ENCODE measurements around the gene AFAP1.

The AFAP1 gene

DNA sequence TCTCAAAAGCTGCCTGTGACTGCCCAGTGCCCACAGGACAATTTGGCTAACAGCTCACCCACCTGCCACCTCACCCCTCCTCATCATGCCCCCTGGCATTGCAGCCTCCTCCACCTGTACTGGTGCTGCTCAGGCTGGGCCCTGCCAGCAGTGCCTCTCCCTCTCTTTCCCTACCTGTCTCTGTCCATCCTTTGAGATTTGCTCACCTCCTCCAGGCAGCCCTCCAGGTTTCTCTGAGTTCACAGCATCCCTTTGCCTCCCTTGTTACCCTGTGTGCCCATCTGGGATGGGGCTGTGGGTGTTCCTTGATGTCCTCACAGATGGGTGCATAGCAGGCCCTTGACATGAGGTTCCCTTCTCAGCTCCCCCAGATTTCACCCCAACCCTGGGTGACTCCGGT lies 224.9 kb downstream of the AFAP1 start:
- TF ChIP-seq, protein P1, sequence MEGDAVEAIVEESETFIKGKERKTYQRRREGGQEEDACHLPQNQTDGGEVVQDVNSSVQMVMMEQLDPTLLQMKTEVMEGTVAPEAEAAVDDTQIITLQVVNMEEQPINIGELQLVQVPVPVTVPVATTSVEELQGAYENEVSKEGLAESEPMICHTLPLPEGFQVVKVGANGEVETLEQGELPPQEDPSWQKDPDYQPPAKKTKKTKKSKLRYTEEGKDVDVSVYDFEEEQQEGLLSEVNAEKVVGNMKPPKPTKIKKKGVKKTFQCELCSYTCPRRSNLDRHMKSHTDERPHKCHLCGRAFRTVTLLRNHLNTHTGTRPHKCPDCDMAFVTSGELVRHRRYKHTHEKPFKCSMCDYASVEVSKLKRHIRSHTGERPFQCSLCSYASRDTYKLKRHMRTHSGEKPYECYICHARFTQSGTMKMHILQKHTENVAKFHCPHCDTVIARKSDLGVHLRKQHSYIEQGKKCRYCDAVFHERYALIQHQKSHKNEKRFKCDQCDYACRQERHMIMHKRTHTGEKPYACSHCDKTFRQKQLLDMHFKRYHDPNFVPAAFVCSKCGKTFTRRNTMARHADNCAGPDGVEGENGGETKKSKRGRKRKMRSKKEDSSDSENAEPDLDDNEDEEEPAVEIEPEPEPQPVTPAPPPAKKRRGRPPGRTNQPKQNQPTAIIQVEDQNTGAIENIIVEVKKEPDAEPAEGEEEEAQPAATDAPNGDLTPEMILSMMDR (IDR thresholded peaks at IDR 0.05) = no peak
- Histone ChIP-seq H3K79me2 (no peaks in the 10 kb centered on the region), H2AFZ (no peak overlapping the region), H3K4me3 (ENCODE audit: low read depth, low read length) (no peak overlapping the region), H3K4me1 (no peaks in the 10 kb centered on the region), H3K36me3 (ENCODE audit: control insufficient read depth, insufficient read depth, low read length) (no peaks in the 10 kb centered on the region), H3K9me3 (ENCODE audit: control insufficient read depth, low read length) (no peaks in the 10 kb centered on the region), H3K9ac (no peak overlapping the region), H3K27ac (no peak overlapping the region), H3K4me2 (ENCODE audit: low read length) (no peak overlapping the region), H3K27me3 (ENCODE audit: control insufficient read depth, insufficient read depth, low read length) (peaks cover 4% of the 10 kb centered on the region)

DNA sequence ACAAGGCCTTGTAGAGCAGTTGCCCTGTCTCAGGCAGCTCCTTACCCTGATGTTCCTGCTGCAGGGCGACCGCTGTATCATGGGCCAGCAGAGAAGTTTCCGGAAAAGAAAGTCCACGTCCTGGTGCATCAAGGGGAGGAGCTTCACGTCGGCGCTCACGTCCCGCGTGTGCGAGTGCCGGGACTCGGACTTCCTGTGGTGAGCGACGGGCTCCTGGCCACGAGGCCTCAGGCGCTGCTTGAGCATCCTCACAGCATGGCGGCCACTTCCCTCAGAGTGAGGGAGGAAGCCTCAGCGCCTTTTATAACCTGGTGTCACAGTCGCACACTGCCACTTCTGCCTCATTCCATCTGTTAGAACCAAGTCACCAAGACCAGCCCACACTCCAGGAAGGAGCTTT lies 225.5 kb downstream of the AFAP1 start:
- peaks cover under 1% of the 10 kb centered on the region for H3K27me3 ChIP-seq (ENCODE audit: control insufficient read depth, insufficient read depth, low read length)
- H3K79me2 ChIP-seq = no peaks in the 10 kb centered on the region
- no peak overlapping the region for H3K4me3 ChIP-seq (ENCODE audit: low read depth, low read length)
- no peak overlapping the region for H2AFZ ChIP-seq
- H3K4me1 ChIP-seq = no peaks in the 10 kb centered on the region
- H3K4me2 ChIP-seq (ENCODE audit: low read length) = no peak overlapping the region
- no peaks in the 10 kb centered on the region for H3K9me3 ChIP-seq (ENCODE audit: control insufficient read depth, low read length)
- no peak overlapping the region for H3K27ac ChIP-seq
- no peak overlapping the region for H3K9ac ChIP-seq
- TF ChIP-seq, protein P1 (IDR thresholded peaks at IDR 0.05) = no peak
- no peaks in the 10 kb centered on the region for H3K36me3 ChIP-seq (ENCODE audit: control insufficient read depth, insufficient read depth, low read length)

DNA sequence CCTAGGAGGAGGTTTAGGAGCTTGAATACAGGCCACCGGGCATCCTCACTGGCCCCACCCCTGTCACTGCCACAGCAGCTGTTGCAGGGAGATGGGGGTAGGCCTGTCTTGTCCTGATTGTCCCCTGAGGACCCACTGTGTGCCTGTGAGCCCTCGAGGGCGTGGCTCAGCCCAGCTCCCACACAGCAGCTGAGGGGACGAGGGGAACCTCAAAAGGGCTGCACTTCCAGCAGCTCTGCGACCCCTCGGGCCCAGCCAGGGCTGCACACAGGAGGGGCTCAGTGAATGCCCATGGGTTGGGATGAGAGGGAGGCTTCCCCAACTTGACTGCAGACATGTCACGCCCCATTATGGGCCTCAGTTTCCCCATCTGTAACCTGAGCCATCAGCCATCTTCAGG lies 225.9 kb downstream of the AFAP1 start:
- H3K9ac ChIP-seq = no peak overlapping the region
- no peak overlapping the region for H3K4me3 ChIP-seq (ENCODE audit: low read depth, low read length)
- no peaks in the 10 kb centered on the region for H3K9me3 ChIP-seq (ENCODE audit: control insufficient read depth, low read length)
- no peaks in the 10 kb centered on the region for H3K4me1 ChIP-seq
- TF ChIP-seq, protein P1 (IDR thresholded peaks at IDR 0.05) = no peak
- H2AFZ ChIP-seq = no peak overlapping the region
- H3K4me2 ChIP-seq (ENCODE audit: low read length) = no peak overlapping the region
- H3K79me2 ChIP-seq = no peaks in the 10 kb centered on the region
- no peaks in the 10 kb centered on the region for H3K27me3 ChIP-seq (ENCODE audit: control insufficient read depth, insufficient read depth, low read length)
- H3K27ac ChIP-seq = no peak overlapping the region
- H3K36me3 ChIP-seq (ENCODE audit: control insufficient read depth, insufficient read depth, low read length) = no peaks in the 10 kb centered on the region

DNA sequence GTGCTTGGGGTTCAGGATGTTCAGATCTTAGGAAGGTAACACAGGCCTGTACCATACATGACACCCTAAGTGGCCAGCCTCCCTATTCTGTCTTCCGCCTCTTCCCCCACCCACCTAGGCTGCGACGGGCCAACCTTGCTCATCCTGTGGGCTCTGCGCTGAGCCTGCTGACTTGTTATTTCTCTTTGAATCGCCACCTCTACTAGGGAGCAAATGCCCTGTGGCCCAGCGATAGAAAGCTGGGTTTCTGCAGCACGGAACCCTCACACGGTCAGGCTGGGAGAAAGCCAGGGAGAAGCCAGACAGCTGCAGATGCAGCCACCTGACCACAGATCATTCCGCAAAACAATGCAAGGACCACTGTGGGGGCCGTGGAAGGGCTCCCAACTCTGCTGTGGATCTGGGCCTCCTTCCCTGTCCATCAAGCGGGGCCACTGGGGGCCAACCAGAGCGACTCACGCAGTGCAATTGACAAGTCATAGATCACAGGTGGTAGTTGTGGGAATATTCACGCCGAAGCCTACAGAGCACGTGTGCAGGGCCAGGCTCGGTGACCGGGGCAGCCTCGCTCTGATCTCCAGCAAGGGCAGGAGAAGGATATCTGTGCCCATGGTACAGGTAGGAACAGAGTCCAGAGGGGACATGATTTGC lies 227.5 kb downstream of the AFAP1 start:
- no peaks in the 10 kb centered on the region for H3K36me3 ChIP-seq (ENCODE audit: control insufficient read depth, insufficient read depth, low read length)
- TF ChIP-seq, protein P1 (IDR thresholded peaks at IDR 0.05) = no peak

DNA sequence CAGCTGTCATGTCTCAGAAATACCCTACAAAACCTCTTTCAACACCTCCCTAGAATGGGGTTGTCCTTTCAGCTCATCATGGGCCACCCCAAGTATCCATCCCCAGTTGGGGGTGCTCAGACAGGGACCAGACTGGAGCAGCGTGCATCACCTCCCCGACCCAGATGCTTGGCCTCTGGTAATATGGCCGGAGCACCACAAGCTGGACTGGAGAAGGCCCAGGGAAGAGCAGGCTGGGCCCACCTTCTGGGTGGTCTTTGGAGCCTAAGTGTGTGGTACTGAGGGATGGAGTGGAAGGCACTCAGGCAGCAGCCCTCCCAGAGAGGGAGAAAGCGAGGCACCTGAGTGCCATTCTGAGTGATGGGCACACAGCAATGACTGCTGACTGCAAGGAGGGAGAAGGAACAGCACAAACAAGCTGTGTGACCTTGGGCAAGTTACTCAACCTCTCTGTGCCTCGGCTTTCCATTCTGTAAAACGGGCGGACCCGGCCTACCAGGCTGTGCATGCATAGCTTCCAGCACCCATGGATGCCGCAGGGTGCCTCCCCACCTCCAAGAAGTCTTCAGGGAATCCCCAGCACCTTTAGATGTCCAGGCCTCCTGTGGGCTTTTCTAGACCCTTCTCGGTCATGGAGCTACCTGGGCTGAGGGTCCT lies 228.2 kb downstream of the AFAP1 start:
- Histone ChIP-seq H3K36me3 (ENCODE audit: control insufficient read depth, insufficient read depth, low read length) (no peaks in the 10 kb centered on the region), H3K27me3 (ENCODE audit: control insufficient read depth, insufficient read depth, low read length) (no peaks in the 10 kb centered on the region), H3K9ac (no peak overlapping the region), H3K9me3 (ENCODE audit: control insufficient read depth, low read length) (no peaks in the 10 kb centered on the region), H3K4me1 (no peaks in the 10 kb centered on the region), H3K4me2 (ENCODE audit: low read length) (no peak overlapping the region), H3K27ac (no peak overlapping the region), H3K79me2 (no peaks in the 10 kb centered on the region), H2AFZ (no peak overlapping the region), H3K4me3 (ENCODE audit: low read depth, low read length) (no peak overlapping the region)
- TF ChIP-seq, protein P1 (IDR thresholded peaks at IDR 0.05) = no peak

More for the DNA sequence above, 227.5 kb downstream of the AFAP1 start:
- Histone ChIP-seq H3K27ac (no peak overlapping the region), H3K4me3 (ENCODE audit: low read depth, low read length) (no peak overlapping the region), H2AFZ (no peak overlapping the region), H3K27me3 (ENCODE audit: control insufficient read depth, insufficient read depth, low read length) (no peaks in the 10 kb centered on the region), H3K9ac (no peak overlapping the region), H3K9me3 (ENCODE audit: control insufficient read depth, low read length) (no peaks in the 10 kb centered on the region), H3K4me1 (no peaks in the 10 kb centered on the region), H3K79me2 (no peaks in the 10 kb centered on the region), H3K4me2 (ENCODE audit: low read length) (no peak overlapping the region)
